Panc1 (cell line): ENCODE measurements around the gene PGLYRP3.

Experiments used
- CTCF ChIP-seq: fragments of 450-650 bp; IDR thresholded peaks from 2 replicates; pipeline ENCODE4 v1.5.1; 2017; ENCODE audit warnings: mild to moderate bottlenecking
- POLR2AphosphoS5 ChIP-seq: IDR thresholded peaks from 2 replicates; pipeline ENCODE4 v1.6.1; 2012; ENCODE audit warnings: mild to moderate bottlenecking, low read depth, low read length, moderate library complexity
- REST ChIP-seq, 2 experiments: IDR thresholded peaks; 2 replicates each; pipeline ENCODE4 v1.6.1; 2011 to 2012; ENCODE audit warnings: low read depth in 2 of 2, control low read depth in 1 of 2, low read length in 1 of 2, mild to moderate bottlenecking in 1 of 2, moderate library complexity in 1 of 2; ENCODE audit not compliant: insufficient read depth in 1 of 2
- SIN3A ChIP-seq: IDR thresholded peaks from 2 replicates; pipeline ENCODE4 v1.6.1; 2012; ENCODE audit warnings: low read depth, mild to moderate bottlenecking, low read length, moderate library complexity, borderline replicate concordance; ENCODE audit not compliant: insufficient read depth
- TCF7L2 ChIP-seq: IDR thresholded peaks from 2 replicates; pipeline ENCODE4 v1.6.1; 2011; ENCODE audit warnings: mild to moderate bottlenecking, low read depth, low read length, inconsistent platforms

GRCh38 chr1:153352523-153352922 is 39.8 kb upstream of the PGLYRP3 start:
- TF ChIP-seq CTCF (peak; percentile 93), TCF7L2 (no peak), POLR2AphosphoS5 (no peak), REST (IDR thresholded peaks at IDR 0.05; ENCODE audit: insufficient read depth in 1 of 2, low read depth in 2 of 2, low read length in 1 of 2) (no peak), SIN3A (no peak)
